ENCODE results near the gene HSPA12B. TPM values are rescaled to one million over a fixed set of nuclear protein-coding genes. Genes with fewer than 3 reads are reported as not detected.

HSPA12B gene
- total RNA-seq, 1 experiment from 2014 or later: 2.7 TPM

DNA sequence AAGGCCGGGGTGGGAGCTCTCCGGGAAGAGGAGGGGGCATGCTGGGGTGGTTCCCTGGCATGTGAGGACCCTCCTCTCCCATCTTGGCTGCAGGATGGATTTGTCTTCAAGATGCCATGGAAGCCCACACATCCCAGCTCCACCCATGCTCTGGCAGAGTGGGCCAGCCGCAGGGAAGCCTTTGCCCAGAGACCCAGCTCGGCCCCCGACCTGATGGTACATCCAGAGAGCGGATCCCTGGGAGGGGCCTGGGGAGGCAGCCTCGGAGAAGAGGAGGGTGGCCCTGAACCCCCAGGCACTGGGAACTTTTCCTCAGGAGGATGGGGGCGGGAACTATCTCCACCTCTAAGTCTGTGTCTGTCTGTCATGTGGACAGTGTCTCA lies 68.4 kb downstream of the HSPA12B start:
- H3K4me2 ChIP-seq (ENCODE audit: insufficient read depth, insufficient read length, low read length): no peak overlapping the region
- no peak overlapping the region for H2AK5ac ChIP-seq (ENCODE audit: insufficient read length, low read length)
- no peak overlapping the region for H3K9ac ChIP-seq (ENCODE audit: extremely low read depth, insufficient read length, low read length)
- H3K4me1 ChIP-seq (ENCODE audit: insufficient read depth, low read length): no peaks in the 10 kb centered on the region; the same call in 1 of the 2 replicates
- H2AFZ ChIP-seq (ENCODE audit: low read length): no peak overlapping the region
- peaks cover 42 to 54% of the 10 kb centered on the region in 2 experiments for H3K4me1 Mint-ChIP-seq
- H4K20me1 ChIP-seq (ENCODE audit: control insufficient read depth, insufficient read depth, insufficient read length): no peaks in the 10 kb centered on the region
- H4K8ac ChIP-seq (replicated peaks; ENCODE audit: insufficient read length, low read depth, low read length): no peak overlapping the region
- H3K36me3 Mint-ChIP-seq (ENCODE audit: insufficient read depth in 1 of 3, low read depth in 3 of 3): peaks cover 30 to 51% (median 46%) of the 10 kb centered on the region in 3 experiments
- no peak overlapping the region for H3K23ac ChIP-seq (ENCODE audit: insufficient read length, low read depth, low read length)
- no peak overlapping the region for H3K27ac Mint-ChIP-seq
- H4K91ac ChIP-seq (ENCODE audit: insufficient read length, low read depth, low read length): no peak overlapping the region
- no peaks in the 10 kb centered on the region for H3K9me3 Mint-ChIP-seq
- no peak overlapping the region for H4K5ac ChIP-seq (ENCODE audit: insufficient read length, low read depth, low read length)
- no peak overlapping the region; a peak in 1 of 5 replicates for H3K4me3 Mint-ChIP-seq
- H2BK5ac ChIP-seq (ENCODE audit: insufficient read length, low read length): no peak overlapping the region
- no peaks in the 10 kb centered on the region for H3K79me1 ChIP-seq (ENCODE audit: insufficient read depth, low read depth, low read length, poor library complexity, severe bottlenecking)
- H3K56ac ChIP-seq (ENCODE audit: insufficient read length, low read depth, low read length): no peak overlapping the region
- H3K14ac ChIP-seq (ENCODE audit: insufficient read depth, low read length): no peak overlapping the region
- H3K9me3 ChIP-seq (ENCODE audit: control insufficient read depth, low read depth, low read length): no peaks in the 10 kb centered on the region
- no peak for DNase-seq
- peaks cover 7% of the 10 kb centered on the region; the same call in 1 of the 2 replicates for H3K27me3 Mint-ChIP-seq (ENCODE audit: low read depth)
- no peak overlapping the region for H2BK12ac ChIP-seq (ENCODE audit: insufficient read length, low read depth, low read length)
- no peak for TF ChIP-seq CTCF (conservative IDR thresholded peaks at IDR 0.05)
- H3K79me2 ChIP-seq (ENCODE audit: insufficient read depth, low read length): no peaks in the 10 kb centered on the region
- H3K4ac ChIP-seq (ENCODE audit: low read depth, low read length): no peak overlapping the region
- WGBS (ENCODE audit: extremely low coverage, insufficient read length, low lambda C conversion rate): no CpG with 5 or more reads among the region's 8 CpGs
- H2BK20ac ChIP-seq (ENCODE audit: low read depth, low read length, poor library complexity, severe bottlenecking): no peak overlapping the region
- H3K27ac ChIP-seq (ENCODE audit: insufficient read length, low read depth, low read length): no peak overlapping the region
- H3T11ph ChIP-seq (ENCODE audit: low read length): no peak overlapping the region
- H2BK120ac ChIP-seq (ENCODE audit: low read depth, low read length, poor library complexity, severe bottlenecking): no peak overlapping the region
- H3K18ac ChIP-seq (ENCODE audit: insufficient read length, low read depth, low read length): no peak overlapping the region
- no peaks in the 10 kb centered on the region for H3K27me3 ChIP-seq (ENCODE audit: insufficient read depth, low read length)
- peaks cover 14% of the 10 kb centered on the region for H3K23me2 ChIP-seq (ENCODE audit: insufficient read length, low read depth, low read length, poor library complexity, severe bottlenecking)
- no peak overlapping the region for H2BK15ac ChIP-seq (ENCODE audit: low read depth, low read length)

All from H9 (cell line).